ENCODE data around the gene KDM2B. TPM values are rescaled to one million over a fixed set of nuclear protein-coding genes. Genes with fewer than 3 reads are reported as not detected.

The KDM2B gene
- total and polyA plus RNA-seq, 3 donors from 2014 or later = 30.4 to 59.8 (median 54.9) TPM

- no peak overlapping the region for H3K4me3 ChIP-seq
- H3K9me3 ChIP-seq = no peaks in the 10 kb centered on the region
- 23 to 33% methylated on average over 4 of the region's 4 CpGs for WGBS, 2 donors
- H3K36me3 ChIP-seq (ENCODE audit: low read depth, missing control alignments) = no peaks in the 10 kb centered on the region
- H3K27me3 ChIP-seq = no peaks in the 10 kb centered on the region
- no peak for DNase-seq
- TF ChIP-seq POLR2A (IDR thresholded peaks at IDR 0.05) = no peak
- no peak for TF ChIP-seq CTCF (IDR thresholded peaks at IDR 0.05)
- H3K4me1 ChIP-seq = peaks cover 29% of the 10 kb centered on the region
- no peak overlapping the region for H3K27ac ChIP-seq
- intact Hi-C loops (cut with DNase I; ENCODE audit: low total_unique reads) = no loop called here
These were observed 3.9 kb downstream of the KDM2B start for GRCh38 chr12:121576851-121577391.

GRCh38 chr12:121575952-121576625, 4.7 kb downstream of the KDM2B start:
- Histone ChIP-seq H3K9me3 (no peaks in the 10 kb centered on the region), H3K27me3 (no peaks in the 10 kb centered on the region), H3K4me1 (peaks cover 21% of the 10 kb centered on the region), H3K36me3 (ENCODE audit: low read depth, missing control alignments) (no peaks in the 10 kb centered on the region), H3K27ac (no peak overlapping the region), H3K4me3 (no peak overlapping the region)
- no peak for TF ChIP-seq CTCF (IDR thresholded peaks at IDR 0.05)
- 85 to 90% methylated on average over 13 of the region's 13 CpGs for WGBS, 2 donors
- intact Hi-C loops (cut with DNase I; ENCODE audit: low total_unique reads) = no loop called here
- DNase-seq = no peak

- intact Hi-C loops (cut with DNase I; ENCODE audit: low total_unique reads) = no loop called here
- Histone ChIP-seq H3K4me3 (no peak overlapping the region), H3K27me3 (no peaks in the 10 kb centered on the region), H3K4me1 (peaks cover 19% of the 10 kb centered on the region), H3K36me3 (ENCODE audit: low read depth, missing control alignments) (no peaks in the 10 kb centered on the region), H3K9me3 (no peaks in the 10 kb centered on the region), H3K27ac (no peak overlapping the region)
- DNase-seq = no peak
- TF ChIP-seq CTCF (IDR thresholded peaks at IDR 0.05) (no peak), POLR2A (IDR thresholded peaks at IDR 0.05) (no peak)
- WGBS, 2 donors = 92 to 100% methylated on average over 1 of the region's 1 CpG
These were observed 5.8 kb downstream of the KDM2B start for GRCh38 chr12:121575051-121575450.

- intact Hi-C loops (cut with DNase I; ENCODE audit: low total_unique reads) = no loop called here
- WGBS, 2 donors = 94 to 97% methylated on average over 10 to 11 of the region's 11 CpGs
- Histone ChIP-seq H3K27ac (no peak overlapping the region), H3K4me1 (peaks cover 25% of the 10 kb centered on the region), H3K9me3 (no peaks in the 10 kb centered on the region), H3K36me3 (ENCODE audit: low read depth, missing control alignments) (no peaks in the 10 kb centered on the region), H3K27me3 (no peaks in the 10 kb centered on the region), H3K4me3 (no peak overlapping the region)
- TF ChIP-seq CTCF (IDR thresholded peaks at IDR 0.05) (no peak), POLR2A (IDR thresholded peaks at IDR 0.05) (no peak)
- DNase-seq = no peak
These were observed 6.8 kb downstream of the KDM2B start for GRCh38 chr12:121574025-121574424.

GRCh38 chr12:121571920-121572319, 8.9 kb downstream of the KDM2B start:
- WGBS, 2 donors = 94 to 95% methylated on average over 9 of the region's 9 CpGs
- Histone ChIP-seq H3K9me3 (no peaks in the 10 kb centered on the region), H3K4me1 (peaks cover 10% of the 10 kb centered on the region), H3K36me3 (ENCODE audit: low read depth, missing control alignments) (no peaks in the 10 kb centered on the region), H3K27me3 (no peaks in the 10 kb centered on the region), H3K27ac (no peak overlapping the region), H3K4me3 (no peak overlapping the region)
- TF ChIP-seq POLR2A (IDR thresholded peaks at IDR 0.05) (no peak), CTCF (IDR thresholded peaks at IDR 0.05) (no peak)
- no peak for DNase-seq
- intact Hi-C loops (cut with DNase I; ENCODE audit: low total_unique reads) = no loop called here
